ENCODE results near the gene DICER1.

- TF ChIP-seq CTCF (IDR thresholded peaks at IDR 0.05; ENCODE audit: extremely low read depth in 1 of 2, insufficient read depth in 1 of 2, low read depth in 1 of 2, low read length in 2 of 2) (no peak), EZH2 (IDR thresholded peaks at IDR 0.05; ENCODE audit: borderline replicate concordance, low read depth, low read length, severe bottlenecking) (no peak), POLR2A (IDR thresholded peaks at IDR 0.05; ENCODE audit: low read depth, low read length) (no peak), MYC (IDR thresholded peaks at IDR 0.05; ENCODE audit: low read depth, low read length) (no peak)
Observed at GRCh38 chr14:95064256-95064655, 93.1 kb downstream of the DICER1 start.
